Stimulated activated naive CD8-positive, alpha-beta T cell treated with anti-CD3 and anti-CD28 coated beads, Interleukin-15, Interleukin-2, amounts not matched to agents 100 U/mL and 50 U/mL, for 24 hours (primary cell): ENCODE results near the gene DCAF4L1.
A peak's percentile ranks its signal among the peaks of the same experiment; 100 is the strongest.

Experiments
- ATAC-seq: fragments of 150-1000 bp; cut with Tn5 transposase; one replicate; pipeline ENCODE4 v1.10.0; 2021
- DNase-seq: peaks from one replicate; pipeline ENCODE4 v3.0.0; 2021

The DCAF4L1 gene

DNA sequence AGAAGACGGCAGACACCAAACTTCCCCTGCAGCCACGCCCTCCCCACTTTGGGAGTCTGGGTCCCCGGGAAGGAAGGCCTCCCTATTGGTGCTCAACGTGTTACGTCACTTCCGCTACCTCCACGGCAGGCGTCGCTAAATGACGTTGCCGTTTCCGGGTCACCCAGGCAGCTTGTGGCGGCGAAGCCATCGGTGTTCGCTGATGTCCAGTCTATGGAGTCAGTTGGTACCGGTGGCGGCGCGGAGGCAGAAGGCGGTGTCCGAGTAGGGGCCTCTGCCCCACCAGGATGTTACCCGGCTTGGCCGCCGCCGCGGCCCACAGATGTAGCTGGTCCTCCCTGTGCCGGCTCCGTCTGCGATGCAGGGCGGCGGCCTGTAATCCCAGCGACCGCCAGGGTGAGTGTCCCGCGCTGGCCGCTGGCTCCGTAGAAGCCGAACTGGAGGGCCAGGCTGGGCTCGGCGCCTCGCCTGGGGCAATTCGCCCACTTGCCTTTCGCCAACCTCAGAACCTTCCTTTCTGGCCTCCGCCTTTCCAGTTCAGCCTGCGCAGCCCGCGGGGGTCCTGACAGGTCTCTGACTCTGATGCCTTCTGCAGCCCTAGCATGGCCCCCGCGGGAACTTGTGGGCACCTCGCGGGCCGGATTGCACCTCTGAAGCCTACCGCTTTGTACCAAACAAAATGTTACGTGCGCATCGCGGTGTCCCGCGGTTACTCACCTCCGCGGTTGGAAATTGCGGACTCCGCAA, 9.0 kb downstream of the DCAF4L1 start, which contains the start of gene SLC30A9:
Gene SLC30A9 (plus strand): TSS at position 166 of the 747 bp plus-strand sequence. CDS start 122 bp downstream, at position 288.
- ATAC-seq: peak; percentile 97

DNA sequence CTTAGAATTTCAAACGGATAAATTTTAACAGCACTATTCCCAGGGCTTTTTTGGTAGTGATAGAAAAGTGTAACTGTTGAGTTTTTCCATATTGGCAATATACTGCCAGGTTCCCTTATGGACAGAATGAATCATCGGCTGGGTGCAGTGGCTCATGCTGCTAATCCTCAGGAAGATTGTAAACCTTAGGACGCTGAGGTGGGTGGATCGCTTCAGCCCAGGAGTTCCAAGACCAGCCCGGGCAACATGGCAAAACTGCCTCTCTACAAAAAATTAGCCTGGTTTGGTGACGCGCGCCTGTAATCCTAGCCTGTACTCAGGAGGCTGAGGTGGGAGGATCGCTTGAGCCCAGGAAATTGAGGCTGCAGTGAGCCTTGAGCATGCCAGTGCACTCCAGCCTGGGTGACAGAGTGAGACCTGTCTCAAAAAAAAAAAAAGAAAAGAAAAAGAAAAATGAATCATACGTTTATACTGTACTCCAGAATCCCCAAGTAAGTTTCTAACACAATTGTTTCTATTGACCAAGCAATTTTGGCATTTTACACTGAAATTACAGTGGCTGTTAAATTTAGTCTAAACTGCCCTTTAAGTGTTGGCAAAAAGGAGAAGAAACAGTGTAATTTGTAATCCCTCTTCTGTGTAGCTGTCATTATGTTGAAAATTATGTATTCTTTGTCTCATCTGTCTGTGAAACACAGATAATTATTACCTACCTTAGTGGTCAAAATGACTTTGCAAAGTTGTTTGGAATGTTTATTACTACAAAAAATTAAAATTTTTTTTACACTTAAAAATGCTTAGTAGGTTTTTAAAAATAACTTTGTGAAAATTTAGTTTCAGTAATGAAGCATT, 10.6 kb downstream of the DCAF4L1 start:
- no peak for DNase-seq

More for the DNA sequence above, 9.0 kb downstream of the DCAF4L1 start, which contains the start of gene SLC30A9:
- peak; percentile 91 for DNase-seq

DNA sequence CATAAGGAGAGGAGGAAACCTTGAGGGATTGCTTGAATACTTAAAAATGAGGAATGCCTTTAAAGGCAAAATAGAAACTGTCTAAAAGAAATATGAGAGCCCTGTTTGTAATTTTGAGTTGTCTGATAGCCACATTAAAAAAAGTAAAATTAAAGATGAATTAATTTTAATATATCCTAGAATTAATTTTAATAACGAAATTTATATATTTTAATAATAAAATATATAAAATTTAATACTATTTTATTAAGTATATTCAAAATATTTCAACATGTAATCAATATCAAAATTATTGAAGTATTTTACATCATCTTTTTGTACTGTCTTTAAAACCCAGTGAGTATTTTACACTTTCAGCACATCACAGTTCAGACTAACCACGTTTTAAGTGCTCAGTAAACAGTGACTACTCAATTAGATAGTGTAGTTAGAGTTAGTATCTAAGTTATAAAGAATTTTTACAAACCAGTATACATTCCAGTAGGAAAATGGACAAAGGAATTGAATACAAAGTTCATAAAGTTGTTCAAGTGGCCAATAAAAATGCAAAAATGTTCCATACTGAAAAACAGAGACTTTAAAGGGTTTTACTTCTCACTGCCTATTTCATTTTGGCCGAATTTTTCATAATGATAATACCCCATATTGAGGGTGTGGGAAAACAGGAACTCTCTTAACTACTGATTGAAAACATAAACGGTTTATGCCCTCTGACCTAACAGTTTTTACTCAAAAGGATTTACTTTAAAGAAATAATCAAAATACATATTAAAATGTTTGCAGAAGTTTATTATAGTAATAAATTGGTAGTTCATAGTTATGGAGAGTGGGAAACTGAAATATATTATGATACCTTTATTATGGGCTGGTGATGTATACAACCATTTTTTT, 11.7 kb downstream of the DCAF4L1 start:
- DNase-seq (no peak), ATAC-seq (no peak)

More for the DNA sequence above, 10.6 kb downstream of the DCAF4L1 start:
- ATAC-seq: no peak

DNA sequence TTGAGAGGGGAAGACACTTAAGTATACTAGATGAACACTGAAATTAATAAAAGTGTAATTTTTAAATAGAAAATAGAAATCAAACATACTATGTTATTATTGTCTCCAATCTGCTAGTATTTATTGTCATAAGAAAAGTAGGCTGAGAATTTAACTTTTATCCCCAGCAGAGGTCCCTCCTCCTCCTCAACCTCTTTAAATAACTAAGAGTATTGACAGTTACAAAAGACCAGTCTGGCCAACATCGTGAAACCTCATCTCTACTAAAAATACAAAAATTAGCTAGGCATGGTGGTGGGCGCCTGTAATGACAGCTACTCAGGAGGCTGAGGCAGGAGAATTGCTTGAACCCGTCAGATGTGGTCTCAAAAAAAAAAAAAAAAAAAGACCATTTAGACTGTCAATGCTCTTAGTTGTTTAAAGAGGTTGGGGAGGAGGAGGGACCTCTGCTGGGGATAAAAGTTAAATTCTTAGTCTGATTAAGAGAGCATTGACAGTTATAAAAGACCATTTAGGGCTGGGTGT, 13.0 kb downstream of the DCAF4L1 start:
- no peak for ATAC-seq
- DNase-seq: no peak

DNA sequence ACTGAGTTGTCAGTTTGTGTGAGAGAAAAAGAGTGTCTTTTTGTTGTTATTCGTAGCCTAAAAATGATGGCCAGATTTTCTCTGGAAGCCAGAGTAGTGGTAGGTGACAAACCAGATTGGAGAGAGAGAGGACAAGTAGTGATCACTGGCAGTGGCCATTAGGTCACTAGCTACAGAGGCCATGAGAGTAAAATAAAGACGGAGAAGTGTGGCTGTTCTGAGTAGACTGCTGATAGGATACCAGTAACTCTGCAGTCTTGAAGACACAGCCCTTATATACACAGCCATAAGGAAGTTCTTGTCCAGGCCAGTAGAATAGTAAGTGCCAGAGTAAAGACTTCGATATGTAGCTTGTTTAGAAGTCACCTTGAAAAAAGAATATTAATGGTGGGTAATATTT, 16.5 kb downstream of the DCAF4L1 start:
- DNase-seq (no peak), ATAC-seq (no peak)

DNA sequence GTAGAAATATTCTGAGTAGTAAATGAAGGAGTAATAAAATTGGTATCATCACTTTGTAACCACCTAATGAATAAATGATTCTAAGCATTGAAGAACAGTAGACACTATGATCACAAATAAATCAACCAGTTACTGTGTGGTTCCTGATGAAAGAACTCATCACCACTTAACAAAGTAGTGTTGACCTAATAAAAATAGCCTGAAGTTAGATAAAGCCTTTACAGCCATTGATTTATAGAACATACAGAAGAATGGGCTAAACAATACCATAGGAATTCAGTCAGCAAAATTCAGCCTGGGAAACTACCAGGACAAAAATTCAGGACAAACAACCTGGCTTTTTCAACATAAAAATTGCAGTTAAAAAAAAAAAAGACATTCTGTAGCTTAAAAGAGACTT, 17.8 kb downstream of the DCAF4L1 start:
- no peak for DNase-seq
- no peak for ATAC-seq

DNA sequence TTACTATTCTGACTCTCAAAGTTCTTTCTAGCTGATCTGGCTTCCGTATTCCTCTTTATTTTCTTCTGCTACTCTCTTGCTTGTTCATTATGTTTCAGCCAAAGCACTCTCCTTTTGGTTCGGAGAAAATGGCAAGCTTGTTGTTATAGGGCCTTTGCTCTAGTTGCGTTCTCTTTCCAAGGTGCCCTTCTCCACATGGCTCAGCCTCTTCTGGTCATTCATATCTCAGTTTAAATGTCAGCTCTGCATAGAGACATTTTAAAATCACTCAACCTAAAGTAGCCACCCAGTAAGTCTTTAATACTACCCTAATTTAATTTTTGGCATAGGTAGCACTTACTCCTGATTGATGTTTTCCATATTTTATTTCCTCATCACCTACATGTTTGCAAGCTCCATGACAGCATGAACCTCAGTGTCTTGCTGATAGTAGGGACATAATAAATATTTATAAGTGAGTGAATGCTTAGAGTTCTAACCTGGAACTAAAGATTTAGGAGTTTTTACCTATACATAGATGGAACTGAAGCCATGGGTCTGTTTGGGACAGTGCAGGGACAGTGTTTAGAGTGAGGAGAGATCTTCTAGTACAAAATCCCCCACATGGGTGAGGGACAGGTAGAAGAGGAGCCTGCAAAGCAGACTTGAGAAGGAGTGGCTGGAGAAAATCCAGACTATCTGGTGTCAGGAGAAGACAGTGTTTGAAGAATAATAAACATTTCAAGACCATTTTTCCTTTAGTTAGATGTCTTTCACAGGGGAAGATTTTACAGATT, 26.6 kb downstream of the DCAF4L1 start:
- DNase-seq (no peak), ATAC-seq (no peak)

DNA sequence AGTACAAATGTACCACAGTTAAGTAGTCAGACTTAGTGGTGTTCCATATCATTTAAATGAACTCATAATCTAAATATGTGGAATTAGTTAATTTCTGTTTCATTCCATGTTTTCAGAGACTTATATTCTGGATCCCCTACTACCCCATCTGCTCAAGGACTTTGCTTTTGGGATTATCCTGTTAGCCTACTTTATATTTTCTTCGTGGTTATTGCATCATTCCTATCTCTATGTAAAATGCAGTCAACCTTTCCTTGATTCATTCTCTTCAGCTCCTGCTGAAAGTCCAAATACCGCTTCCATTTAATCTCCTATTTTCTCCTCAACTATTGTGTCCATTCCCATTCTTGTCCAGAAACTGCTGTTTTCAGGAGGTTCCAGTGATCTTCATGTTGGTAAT, 33.9 kb downstream of the DCAF4L1 start:
- DNase-seq (no peak), ATAC-seq (no peak)

DNA sequence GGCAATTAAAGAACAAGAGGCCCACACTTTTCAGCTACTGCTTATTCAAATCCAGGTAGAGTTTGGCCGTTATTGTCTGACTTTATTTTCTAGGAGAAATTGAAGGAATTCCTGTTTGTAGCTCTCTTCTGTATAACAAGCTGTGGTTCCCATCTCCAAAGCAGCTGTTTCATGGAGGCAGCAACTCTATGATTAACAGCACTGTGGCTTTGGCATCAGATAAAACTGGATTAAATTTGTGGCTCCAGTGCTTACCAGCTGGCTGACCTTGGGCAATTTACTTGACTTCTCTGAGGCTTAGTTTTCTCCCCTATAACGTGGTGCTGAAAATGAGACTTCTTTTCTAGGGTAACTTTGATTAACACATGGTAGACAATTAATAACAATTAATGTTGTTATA, 36.9 kb downstream of the DCAF4L1 start:
- DNase-seq (no peak), ATAC-seq (no peak)
